GM12873 (cell line): Measurements from ENCODE around the gene WSCD2.

ENCODE experiments used
- TF ChIP-seq, protein P1 (sequence below): IDR thresholded peaks from 2 replicates; pipeline ENCODE4 v1.5.1; 2012; ENCODE audit warnings: low read depth, mild to moderate bottlenecking, moderate library complexity, low read length, control low read depth; ENCODE audit not compliant: insufficient read depth; ENCODE audit errors: missing control alignments

The WSCD2 gene

DNA sequence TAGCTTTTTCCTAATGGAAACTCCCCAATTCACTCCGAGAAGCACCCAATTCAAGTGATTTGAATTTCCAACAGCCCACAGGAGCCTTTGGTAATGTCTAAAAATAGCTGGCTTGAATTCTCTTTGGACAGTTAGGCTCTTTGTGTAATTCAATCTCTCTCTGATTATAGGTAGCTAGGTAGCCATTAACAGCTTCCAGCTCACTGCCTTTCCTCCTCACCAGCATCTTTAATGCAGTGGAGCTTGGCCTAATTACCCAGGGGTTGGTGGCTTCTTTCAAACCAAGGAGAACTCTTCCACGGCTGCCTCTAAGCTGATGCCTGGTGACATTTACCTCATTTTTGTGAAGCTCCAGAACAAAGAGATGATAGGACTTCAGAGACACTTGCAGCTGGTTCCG, 86.4 kb downstream of the WSCD2 start:
- TF ChIP-seq, protein P1, sequence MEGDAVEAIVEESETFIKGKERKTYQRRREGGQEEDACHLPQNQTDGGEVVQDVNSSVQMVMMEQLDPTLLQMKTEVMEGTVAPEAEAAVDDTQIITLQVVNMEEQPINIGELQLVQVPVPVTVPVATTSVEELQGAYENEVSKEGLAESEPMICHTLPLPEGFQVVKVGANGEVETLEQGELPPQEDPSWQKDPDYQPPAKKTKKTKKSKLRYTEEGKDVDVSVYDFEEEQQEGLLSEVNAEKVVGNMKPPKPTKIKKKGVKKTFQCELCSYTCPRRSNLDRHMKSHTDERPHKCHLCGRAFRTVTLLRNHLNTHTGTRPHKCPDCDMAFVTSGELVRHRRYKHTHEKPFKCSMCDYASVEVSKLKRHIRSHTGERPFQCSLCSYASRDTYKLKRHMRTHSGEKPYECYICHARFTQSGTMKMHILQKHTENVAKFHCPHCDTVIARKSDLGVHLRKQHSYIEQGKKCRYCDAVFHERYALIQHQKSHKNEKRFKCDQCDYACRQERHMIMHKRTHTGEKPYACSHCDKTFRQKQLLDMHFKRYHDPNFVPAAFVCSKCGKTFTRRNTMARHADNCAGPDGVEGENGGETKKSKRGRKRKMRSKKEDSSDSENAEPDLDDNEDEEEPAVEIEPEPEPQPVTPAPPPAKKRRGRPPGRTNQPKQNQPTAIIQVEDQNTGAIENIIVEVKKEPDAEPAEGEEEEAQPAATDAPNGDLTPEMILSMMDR: no peak

DNA sequence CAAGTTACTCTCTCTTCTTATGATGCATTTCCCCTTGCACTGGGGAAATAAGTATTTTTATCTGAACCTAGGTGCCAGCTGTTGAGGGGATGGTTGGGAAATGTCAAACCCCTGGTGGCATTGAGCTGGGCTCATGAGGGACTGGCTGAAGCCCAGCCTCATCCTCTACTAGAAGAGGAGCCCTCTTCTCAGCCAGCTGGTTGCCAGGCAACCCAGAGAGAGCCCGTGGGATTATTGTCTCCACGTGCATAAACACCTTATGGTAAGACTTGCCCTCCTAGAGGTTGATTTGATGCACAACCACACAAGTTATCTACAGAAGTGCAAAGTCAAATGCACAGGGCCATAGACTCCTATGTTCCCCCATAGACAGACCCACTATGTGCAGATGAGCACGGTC, 89.8 kb downstream of the WSCD2 start:
- TF ChIP-seq, protein P1: no peak

DNA sequence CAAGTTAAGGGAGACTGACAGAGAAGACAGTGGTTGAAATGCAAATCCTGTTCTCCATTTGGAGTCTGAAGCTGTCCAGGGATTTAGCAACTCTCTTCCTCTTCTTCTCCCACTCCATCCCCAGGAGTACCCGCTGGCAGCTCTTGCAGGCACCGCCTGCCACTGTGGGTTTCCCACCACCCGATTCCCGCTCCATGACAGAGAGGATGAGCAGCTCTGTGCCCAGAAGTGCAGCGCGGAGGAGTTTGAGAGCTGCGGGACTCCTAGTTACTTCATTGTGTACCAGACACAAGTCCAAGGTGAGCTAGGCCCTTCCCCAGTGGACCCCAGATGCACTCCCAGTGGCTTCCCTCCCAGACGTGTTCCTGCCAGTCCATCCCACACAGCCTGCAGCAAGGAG, 97.8 kb downstream of the WSCD2 start:
- TF ChIP-seq, protein P1: no peak

DNA sequence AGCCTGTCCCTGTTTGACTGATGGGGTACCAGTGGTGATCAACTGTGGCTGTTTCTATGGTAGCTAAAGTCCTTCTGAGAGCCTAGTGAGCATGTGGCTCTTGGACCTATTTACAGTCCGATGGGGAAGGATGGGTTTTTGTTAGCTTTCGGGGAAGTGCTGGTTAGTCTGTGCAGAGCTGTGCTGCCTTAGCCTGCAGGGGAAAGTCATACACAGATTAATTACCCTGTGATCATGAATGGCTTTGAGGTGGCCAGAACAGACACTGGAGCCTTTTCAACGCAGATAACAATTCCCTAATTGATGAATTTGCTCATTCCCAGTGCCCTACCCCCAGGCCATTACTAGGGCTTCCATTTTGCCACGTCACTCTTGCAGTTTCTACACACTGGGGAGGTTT, 99.7 kb downstream of the WSCD2 start:
- TF ChIP-seq, protein P1: no peak

DNA sequence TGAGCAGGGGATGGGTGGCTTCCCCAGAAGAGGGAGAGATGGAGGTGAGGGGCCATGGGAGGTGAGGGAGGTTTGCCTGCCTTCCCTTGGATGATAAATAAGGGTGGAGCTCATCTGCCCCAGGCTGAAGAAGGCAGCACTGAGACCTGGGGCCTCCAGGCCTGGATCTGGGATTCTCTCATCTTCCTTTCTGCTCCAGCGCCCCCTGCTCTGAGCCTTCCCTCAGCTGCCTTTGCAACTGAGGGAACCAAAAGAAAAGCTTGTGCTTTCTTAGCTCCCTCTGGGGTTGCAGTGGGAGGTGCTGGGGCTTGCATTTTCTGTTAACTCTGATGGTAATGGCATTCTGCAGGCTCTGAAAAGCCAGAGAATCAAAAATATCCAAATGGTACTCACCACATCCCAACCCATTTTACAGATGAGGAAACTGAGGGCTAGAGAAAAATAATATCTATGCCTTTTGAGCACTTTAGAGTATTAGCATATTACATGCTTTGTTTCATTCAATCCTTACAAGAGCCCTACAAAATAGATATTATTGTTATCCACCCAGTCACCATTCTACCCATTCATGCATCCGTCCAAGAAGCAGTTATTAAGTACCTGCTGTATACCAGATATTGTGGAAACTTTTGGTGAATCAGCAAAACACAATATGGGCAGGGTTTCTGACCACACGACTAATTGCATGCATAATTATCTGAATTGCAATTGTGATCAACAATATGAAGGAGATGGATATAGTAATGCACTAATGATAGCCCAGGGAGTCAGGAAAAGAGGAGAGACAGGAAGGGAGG, 102.2 kb downstream of the WSCD2 start:
- TF ChIP-seq, protein P1: no peak

DNA sequence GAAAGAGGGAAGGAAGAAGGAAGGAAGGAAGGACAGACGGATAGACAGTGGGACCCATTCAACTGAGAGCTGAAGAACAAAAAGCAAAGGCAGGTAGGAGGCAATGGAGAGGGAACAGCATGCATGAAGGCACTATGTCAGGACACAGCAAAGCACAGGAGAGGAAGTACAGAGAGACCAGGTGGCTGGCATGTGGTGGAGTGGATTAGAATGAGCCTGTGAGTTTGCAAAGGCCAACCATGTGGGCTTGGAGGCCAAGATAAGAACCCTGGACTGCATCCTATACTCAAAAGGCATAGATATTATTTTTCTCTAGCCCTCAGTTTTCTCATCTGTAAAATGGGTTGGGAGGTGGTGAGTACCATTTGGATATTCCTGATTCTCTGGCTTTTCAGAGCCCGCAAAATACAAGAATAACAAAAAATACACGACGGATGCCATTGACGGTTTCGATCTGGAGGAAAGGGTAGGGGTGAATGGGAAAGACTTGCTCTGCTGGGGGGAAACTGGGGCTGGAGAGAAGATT, 102.9 kb downstream of the WSCD2 start:
- TF ChIP-seq, protein P1: no peak

DNA sequence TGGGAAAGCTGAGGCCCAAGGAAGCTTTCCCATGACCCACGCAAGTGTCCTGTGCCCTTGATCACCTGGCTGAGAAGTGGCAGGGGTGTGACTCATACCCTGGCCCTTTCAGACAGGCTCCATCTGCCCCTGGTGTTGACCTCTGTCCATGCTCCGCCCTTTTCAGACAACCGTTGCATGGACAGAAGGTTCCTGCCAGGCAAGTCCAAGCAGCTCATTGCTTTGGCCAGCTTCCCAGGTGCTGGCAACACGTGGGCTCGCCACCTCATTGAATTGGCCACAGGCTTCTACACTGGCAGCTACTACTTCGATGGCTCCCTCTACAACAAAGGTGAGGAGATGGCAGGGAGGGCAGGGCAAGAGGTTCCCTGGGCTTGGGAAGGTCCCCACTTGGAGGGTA, 103.5 kb downstream of the WSCD2 start:
- TF ChIP-seq, protein P1: no peak
